ENCODE measurements around the gene JAK2.
"Not testable (repeated sequence)": the region's sequence is repeated elsewhere in the genome, so short reads cannot be mapped to it uniquely, and the experiment has no call there.

Gene JAK2

GRCh38 chr9:4943346-4943745 is 41.7 kb upstream of the JAK2 start:
- H3K9me3 ChIP-seq (ENCODE audit: insufficient read depth, low read length): no peaks in the 10 kb centered on the region
- no peaks in the 10 kb centered on the region for H3K79me2 ChIP-seq (ENCODE audit: insufficient read depth, low read length)
- H3K9me2 ChIP-seq (replicated peaks; ENCODE audit: insufficient read depth, low read length): no peaks in the 10 kb centered on the region
- H4K20me1 ChIP-seq (ENCODE audit: low read depth, low read length): no peaks in the 10 kb centered on the region
- TF ChIP-seq CTCF (IDR thresholded peaks at IDR 0.05; ENCODE audit: insufficient read depth, low read length, poor library complexity, severe bottlenecking) (no peak), EZH2phosphoT487 (conservative IDR thresholded peaks at IDR 0.05; ENCODE audit: low read length) (no peak)
- H3K4me2 ChIP-seq (ENCODE audit: low read depth, low read length, poor library complexity, severe bottlenecking): no peak overlapping the region
- no peak overlapping the region for H3K4me3 ChIP-seq (ENCODE audit: insufficient read depth, low read length, poor library complexity, severe bottlenecking)
- no peak overlapping the region for H3K27ac ChIP-seq (ENCODE audit: low read depth, low read length)
- no peaks in the 10 kb centered on the region for H3K27me3 ChIP-seq (ENCODE audit: low read length)
- H3K36me3 ChIP-seq (ENCODE audit: low read length): no peaks in the 10 kb centered on the region
- no peak overlapping the region for H2AFZ ChIP-seq (ENCODE audit: low read depth, low read length, severe bottlenecking)
- H3F3A ChIP-seq (ENCODE audit: insufficient read depth): no peaks in the 10 kb centered on the region
- no peak overlapping the region for H3K9ac ChIP-seq (ENCODE audit: low read length)

DNA sequence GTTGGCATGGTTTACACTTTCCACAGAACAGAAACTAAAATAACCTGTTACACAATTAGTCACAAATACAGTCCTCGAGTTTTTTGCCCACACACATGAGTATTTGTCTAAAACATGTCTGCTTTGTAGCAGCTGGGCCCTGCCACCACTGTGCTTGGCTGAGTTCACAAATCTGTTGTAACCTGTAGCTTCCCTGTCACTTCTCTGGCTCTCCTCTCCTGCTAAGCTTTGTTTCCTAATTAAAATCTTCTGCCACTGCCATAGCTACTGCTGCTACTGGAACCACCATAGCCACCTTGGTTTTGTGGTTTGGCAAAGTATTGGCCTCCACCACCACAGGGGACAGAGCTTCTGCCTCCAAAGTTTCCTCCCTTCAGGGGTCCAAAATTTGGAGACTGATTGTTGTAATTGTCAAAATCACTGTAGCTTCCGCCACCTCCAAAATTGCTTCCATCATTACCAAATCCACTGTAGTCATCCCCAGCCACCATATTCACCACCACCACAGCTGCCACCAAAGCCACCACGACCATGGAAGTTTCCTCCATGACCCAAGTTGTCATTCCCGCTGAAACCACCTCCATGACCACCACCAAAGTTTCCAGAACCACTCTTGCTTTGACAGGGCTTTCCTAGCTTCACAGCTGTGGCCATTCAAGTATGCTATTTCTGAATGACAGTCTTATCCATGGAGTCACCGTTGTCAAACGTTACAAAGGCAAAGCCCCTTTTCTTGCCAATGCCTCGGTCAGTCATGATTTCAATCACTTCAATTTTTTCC is 40.5 kb upstream of the JAK2 start:
- not testable (repeated sequence) for H3K36me3 ChIP-seq (ENCODE audit: low read length); H3K27ac ChIP-seq (ENCODE audit: low read depth, low read length); H2AFZ ChIP-seq (ENCODE audit: low read depth, low read length, severe bottlenecking); H3K79me2 ChIP-seq (ENCODE audit: insufficient read depth, low read length); H4K20me1 ChIP-seq (ENCODE audit: low read depth, low read length); H3K27me3 ChIP-seq (ENCODE audit: low read length); H3F3A ChIP-seq (ENCODE audit: insufficient read depth); H3K9me3 ChIP-seq (ENCODE audit: insufficient read depth, low read length); H3K9ac ChIP-seq (ENCODE audit: low read length); H3K4me2 ChIP-seq (ENCODE audit: low read depth, low read length, poor library complexity, severe bottlenecking); H3K9me2 ChIP-seq (replicated peaks; ENCODE audit: insufficient read depth, low read length); H3K4me3 ChIP-seq (ENCODE audit: insufficient read depth, low read length, poor library complexity, severe bottlenecking)

GRCh38 chr9:4946937-4947336 is 38.1 kb upstream of the JAK2 start:
- H3K9me3 ChIP-seq (ENCODE audit: insufficient read depth, low read length): no peaks in the 10 kb centered on the region
- H3K9me2 ChIP-seq (replicated peaks; ENCODE audit: insufficient read depth, low read length): no peaks in the 10 kb centered on the region
- H4K20me1 ChIP-seq (ENCODE audit: low read depth, low read length): no peaks in the 10 kb centered on the region
- no peaks in the 10 kb centered on the region for H3F3A ChIP-seq (ENCODE audit: insufficient read depth)
- no peaks in the 10 kb centered on the region for H3K27me3 ChIP-seq (ENCODE audit: low read length)
- TF ChIP-seq EZH2phosphoT487 (conservative IDR thresholded peaks at IDR 0.05; ENCODE audit: low read length): no peak
- TF ChIP-seq CTCF (IDR thresholded peaks at IDR 0.05; ENCODE audit: insufficient read depth, low read length, poor library complexity, severe bottlenecking): no peak
- no peak overlapping the region for H3K9ac ChIP-seq (ENCODE audit: low read length)
- no peak overlapping the region for H3K4me2 ChIP-seq (ENCODE audit: low read depth, low read length, poor library complexity, severe bottlenecking)
- H2AFZ ChIP-seq (ENCODE audit: low read depth, low read length, severe bottlenecking): no peak overlapping the region
- H3K36me3 ChIP-seq (ENCODE audit: low read length): no peaks in the 10 kb centered on the region
- H3K79me2 ChIP-seq (ENCODE audit: insufficient read depth, low read length): no peaks in the 10 kb centered on the region
- no peak overlapping the region for H3K27ac ChIP-seq (ENCODE audit: low read depth, low read length)
- H3K4me3 ChIP-seq (ENCODE audit: insufficient read depth, low read length, poor library complexity, severe bottlenecking): no peak overlapping the region

GRCh38 chr9:4955836-4956235 is 29.2 kb upstream of the JAK2 start:
- H3F3A ChIP-seq (ENCODE audit: insufficient read depth): no peaks in the 10 kb centered on the region
- H3K4me3 ChIP-seq (ENCODE audit: insufficient read depth, low read length, poor library complexity, severe bottlenecking): no peak overlapping the region
- no peaks in the 10 kb centered on the region for H3K9me3 ChIP-seq (ENCODE audit: insufficient read depth, low read length)
- H3K27ac ChIP-seq (ENCODE audit: low read depth, low read length): no peak overlapping the region
- H3K79me2 ChIP-seq (ENCODE audit: insufficient read depth, low read length): no peaks in the 10 kb centered on the region
- no peak overlapping the region for H3K9ac ChIP-seq (ENCODE audit: low read length)
- no peak for TF ChIP-seq CTCF (IDR thresholded peaks at IDR 0.05; ENCODE audit: insufficient read depth, low read length, poor library complexity, severe bottlenecking)
- no peak overlapping the region for H3K4me2 ChIP-seq (ENCODE audit: low read depth, low read length, poor library complexity, severe bottlenecking)
- no peaks in the 10 kb centered on the region for H3K9me2 ChIP-seq (replicated peaks; ENCODE audit: insufficient read depth, low read length)
- no peaks in the 10 kb centered on the region for H3K27me3 ChIP-seq (ENCODE audit: low read length)
- H3K36me3 ChIP-seq (ENCODE audit: low read length): no peaks in the 10 kb centered on the region
- H4K20me1 ChIP-seq (ENCODE audit: low read depth, low read length): no peaks in the 10 kb centered on the region
- no peak overlapping the region for H2AFZ ChIP-seq (ENCODE audit: low read depth, low read length, severe bottlenecking)
